ENCODE measurements around the gene NPAS2.

NPAS2 gene

GRCh38 chr2:100997509-100998234, 177.7 kb downstream of the NPAS2 start:
- DNase-seq = no peak

DNA sequence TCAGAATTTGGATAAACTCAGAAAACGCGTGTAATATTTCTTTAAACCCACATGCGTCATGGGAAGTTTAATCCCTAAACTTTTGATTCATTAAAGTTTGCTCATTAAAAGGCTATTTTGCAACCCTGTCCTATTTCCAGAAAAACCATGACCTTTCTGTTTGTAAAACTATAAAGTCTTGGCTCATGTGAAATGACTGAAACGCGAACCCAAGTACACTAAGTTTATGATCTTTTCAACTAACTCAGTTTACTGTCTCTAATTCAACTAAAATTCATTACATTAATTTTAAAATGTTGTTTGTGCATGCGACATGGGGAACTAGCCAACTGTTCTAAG, 178.3 kb downstream of the NPAS2 start:
- no peak for DNase-seq

DNA sequence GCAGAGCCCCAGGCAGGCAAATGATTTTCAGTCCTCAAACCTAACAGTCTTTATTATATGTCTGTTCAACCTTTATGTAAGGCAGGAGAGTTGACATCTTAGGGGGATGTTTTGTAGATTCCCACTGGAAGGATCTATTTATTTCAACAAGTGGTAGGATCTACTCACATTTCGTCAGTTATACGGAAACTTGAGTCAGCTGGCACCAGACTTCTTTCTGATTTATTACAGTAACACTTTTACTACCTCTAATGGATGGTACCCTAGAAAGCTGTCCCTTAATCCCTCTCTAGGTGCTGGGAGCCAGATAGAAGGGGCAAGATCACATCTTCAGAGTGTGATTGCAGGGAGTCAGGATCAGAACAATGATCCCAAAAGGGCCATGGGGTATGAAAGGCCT, 180.1 kb downstream of the NPAS2 start:
- no peak for DNase-seq

DNA sequence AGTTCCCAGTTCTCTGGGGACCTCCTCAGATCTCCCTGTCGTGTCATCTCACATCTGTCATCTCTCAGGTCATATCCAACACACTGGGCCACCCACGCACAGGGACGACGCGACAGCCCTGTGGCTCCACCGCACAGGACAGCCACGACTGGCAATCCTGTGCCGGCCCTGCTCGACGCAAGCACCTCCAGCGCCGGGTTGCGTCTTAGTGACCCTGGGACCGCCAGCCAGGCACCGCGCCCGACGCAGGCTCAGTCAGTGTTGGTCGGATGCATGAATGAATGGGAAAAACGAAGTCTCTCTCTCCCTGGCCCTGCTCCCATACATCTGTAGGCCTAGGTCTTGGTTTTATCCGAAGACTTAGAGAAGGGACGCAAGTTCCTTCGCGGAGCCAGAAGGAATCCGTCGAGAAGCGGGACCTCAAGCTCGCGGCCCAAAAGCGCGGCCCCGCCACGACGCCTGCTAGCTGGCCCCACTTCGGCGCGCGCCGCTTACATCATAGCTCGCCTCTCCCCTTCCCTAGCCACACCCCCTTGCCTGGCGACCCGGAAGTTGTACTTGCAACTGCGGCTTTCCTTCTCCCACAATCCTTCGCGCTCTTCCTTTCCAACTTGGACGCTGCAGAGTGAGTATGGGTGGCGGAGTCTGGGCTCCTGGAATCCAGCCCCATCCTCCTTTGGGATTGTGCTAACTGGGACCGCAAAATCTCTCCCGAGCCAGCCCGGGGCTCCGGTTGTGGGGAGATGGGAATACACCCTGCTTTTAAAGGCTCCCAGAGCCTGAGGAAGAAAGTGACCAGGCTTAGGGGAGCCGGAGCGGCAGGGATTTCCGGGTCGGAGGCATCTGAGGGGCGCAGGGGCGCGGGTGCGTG, 182.0 kb downstream of the NPAS2 start, which contains the start of gene RPL31:
Gene RPL31 (plus strand): TSS at position 599 of the 871 bp plus-strand sequence. CDS start 413 bp downstream, outside the sequence.
- peak; percentile 96 to 97 for DNase-seq

GRCh38 chr2:101002562-101003277, 182.8 kb downstream of the NPAS2 start:
- no peak for DNase-seq

GRCh38 chr2:101003278-101003775, 183.4 kb downstream of the NPAS2 start:
- no peak for DNase-seq

DNA sequence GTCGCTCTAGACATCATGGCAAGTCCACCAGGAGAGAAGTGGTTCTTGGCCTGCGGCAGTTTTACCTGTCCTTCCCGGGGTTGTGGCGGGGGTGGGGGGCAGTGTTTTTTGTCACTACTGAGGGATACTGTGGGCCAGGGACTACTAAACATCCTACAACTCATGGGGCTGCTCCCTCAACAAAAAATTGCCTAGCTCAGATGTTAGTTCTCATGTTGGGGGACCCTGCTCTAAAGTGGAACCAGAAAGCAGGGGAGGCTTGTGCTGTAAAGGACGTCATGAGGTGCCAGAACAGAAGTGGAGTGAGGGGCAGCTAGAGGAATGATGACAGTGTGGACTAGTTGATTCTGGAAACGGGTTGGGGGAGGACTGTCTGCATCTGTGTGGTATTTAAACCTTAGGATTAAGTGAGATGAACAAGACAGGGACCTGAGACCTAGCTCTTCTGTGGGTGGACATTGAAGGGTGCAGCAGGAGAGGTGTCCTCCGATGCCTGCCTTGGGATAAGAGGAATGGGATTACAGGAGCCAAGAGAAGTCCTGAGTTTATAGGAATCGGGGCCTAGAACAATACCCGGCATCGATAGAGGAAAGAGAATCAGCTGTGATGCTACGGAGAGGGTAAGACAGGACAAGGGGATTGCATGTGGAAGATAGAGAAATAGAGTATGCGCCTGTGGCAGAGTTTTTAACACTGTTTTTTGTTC, 184.8 kb downstream of the NPAS2 start:
- no peak for DNase-seq

DNA sequence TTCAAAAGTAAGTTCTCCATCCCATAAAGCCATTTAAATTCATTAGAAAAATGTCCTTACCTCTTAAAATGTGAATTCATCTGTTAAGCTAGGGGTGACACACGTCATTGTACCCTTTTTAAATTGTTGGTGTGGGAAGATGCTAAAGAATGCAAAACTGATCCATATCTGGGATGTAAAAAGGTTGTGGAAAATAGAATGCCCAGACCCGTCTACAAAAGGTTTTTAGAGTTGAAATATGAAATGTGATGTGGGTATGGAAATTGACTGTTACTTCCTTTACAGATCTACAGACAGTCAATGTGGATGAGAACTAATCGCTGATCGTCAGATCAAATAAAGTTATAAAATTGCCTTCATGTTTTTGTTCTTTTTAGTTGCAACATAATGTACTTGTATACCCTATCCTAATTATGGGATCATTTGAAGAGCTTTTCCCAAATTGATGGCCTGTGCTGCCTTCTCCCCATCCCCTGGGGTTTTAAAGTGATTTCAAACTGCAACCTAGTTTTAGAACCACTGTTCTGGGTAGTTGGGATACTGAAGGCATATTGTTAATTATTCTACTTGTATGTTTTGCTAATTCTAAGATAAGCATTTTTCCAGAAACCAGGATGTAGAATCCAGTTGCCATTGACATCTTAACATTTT, 186.3 kb downstream of the NPAS2 start:
- DNase-seq = no peak

DNA sequence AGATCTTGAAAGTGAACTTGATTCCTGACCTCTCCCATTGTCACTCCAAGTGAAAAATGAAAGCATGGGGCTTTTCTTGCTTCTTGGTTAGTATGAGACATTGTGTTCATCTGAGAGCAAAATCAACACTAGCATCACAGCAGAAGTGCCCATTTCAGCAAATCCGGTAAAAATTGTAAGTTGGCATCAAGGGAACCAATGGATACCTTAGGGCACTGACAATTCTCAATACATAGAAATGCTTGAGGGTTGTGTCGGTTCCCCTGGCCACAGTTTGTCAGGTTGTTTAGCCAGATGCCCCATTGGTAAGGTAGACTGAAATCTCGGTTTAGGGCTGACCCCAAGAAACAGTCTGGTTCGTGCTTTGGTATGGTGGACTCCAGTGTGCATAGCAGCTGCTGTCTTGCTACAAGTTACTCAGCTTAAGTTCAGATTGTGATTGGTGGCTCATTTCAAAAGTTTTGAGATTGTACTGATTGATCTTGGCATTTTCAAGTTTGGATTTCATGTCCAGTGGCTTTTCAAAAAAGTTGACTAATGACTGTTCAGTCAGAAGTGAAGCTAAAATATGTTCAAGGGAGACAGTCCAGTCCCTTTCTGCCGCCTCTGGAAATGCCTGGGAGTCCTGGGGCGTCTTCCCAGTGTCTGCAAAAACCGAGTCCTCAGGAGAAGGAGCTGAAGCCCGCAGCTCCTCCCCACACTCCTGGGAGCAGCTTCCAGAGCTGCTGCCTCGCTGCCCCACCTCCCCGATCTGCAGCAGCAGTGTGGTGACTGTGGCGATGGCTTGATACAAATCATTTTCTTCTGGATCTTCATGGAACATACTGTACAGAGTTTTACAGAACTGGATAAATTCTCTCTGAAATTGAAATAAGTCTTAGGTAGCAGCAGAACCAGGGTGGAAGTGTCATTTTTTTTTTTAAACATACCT, 187.7 kb downstream of the NPAS2 start:
- DNase-seq = no peak

DNA sequence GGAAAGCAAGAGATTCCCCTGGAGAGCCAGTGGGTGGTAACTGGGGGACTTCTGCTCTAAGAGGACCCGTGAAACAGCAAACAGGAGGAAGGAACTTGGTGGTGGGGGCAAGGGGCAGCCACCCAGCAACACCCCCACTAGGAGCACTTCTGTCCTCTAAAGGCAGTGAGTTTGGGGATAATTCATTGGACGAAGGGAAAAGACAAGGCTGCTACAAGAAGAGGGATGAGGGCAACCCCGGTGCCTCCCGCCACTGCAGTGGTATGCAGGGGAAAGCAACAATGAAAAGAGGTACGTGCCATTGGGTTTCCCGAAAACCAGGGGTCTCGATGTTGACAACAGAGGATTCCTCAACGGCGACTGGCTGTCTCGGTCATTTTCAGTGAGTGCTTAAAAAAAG, 191.2 kb downstream of the NPAS2 start:
- no peak for DNase-seq

- no peak for DNase-seq
Observed at GRCh38 chr2:101012054-101012705, 192.2 kb downstream of the NPAS2 start.

DNA sequence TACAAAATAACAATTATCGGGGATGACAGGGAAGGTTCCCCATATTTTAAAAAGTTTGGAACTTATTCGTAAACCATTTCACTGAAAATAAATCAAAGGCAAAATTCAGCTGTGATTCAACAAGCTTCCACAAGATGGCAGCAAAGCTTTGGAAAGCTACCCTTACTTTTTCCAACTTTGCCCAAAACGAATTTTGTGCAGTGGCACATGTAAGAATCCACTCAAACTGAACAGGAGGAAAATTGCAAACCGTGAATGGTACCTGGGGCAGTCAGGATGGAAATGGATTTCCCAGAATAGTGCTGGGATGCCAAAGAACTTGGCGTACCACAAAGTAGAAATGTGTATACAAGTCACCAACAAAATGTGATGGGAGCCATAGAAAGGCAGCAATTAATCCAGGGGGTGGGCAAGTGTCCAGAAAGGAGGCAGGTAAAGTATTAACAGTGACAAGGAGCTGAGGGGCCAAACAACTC, 192.8 kb downstream of the NPAS2 start:
- DNase-seq = peak; percentile 31 to 63

DNA sequence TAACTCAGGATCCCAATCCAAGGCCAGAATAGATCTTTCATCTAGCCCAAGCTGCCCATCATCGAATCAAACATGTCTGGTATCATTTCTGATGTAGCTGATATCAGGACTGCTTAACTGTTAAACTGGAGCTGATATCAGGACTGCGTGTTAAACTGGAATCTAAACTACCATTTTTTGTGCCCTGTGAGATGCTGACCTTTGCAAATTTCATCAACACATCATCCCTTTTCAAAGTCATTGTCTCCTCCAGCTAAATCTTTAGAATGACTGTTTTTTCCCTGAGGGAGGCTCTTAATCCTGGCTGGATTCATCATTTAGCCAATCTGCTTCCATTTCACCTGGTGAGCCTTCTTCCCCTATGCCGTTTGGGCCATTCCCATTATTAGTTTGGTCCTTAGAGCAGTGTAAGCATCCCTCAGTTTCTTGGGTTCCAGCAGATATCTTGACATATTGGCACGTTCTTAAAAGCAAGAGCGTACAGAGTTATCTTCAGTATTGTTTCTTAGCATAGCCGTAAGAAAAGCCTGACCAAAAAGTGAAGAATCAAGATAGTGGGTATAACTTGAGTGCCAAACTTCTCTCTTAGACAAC, 194.4 kb downstream of the NPAS2 start:
- no peak for DNase-seq

- DNase-seq = no peak
Observed at GRCh38 chr2:101017371-101017770, 197.4 kb downstream of the NPAS2 start.

- no peak for DNase-seq
Observed at GRCh38 chr2:101018934-101019333, 199.0 kb downstream of the NPAS2 start.

DNA sequence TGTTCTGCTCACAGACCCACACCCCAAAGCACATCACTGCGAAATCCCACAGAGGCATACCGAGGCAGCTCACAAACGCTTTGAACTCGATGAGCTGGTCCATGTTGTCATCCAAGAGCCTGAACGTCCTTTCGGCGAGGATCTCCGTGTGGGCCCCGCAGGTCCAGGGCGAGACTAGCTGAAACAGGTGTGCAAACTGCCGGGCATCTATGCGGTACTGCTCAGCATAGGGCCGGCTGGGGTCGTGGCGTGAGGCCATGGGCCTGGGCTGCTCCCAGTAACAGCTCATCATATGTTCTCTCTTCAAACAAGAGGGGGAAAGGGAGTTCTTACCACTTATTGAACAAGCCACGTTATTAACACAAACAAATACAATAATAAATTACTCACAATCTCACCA, 202.3 kb downstream of the NPAS2 start:
- no peak for DNase-seq

DNA sequence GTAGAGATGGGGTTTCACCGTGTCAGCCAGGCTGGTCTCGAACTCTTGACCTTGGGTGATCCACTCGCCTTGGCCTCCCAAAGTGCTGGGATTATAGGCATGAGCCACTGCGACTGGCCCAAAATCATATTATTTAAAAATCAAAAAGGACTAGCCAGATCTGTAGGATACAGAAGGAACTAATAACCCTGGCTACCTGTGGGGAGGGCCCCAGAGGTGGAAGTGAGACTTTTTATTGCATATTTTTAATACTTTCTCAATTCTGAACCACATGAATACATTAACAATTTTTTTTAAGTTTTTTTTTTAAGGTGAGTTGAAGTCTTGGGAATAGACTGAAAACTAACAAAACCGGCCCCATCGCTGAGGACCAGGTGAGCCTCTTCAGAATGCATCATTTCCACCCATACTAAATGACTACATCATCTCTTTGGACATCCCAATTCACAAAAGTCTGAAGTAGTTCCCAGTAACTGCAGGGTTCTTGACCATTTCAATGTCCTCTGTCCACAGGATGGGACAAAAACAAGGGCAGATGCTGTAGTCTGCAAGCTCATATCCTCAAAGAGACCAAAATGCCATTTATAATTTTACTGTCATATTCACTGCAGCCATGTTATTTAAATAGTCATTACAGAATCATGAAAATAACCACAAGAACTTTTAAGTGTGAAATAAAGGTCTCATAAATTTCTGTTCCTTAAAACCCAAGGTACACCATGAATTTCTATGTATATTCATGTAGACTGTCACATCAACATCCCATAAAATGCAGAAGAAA, 203.6 kb downstream of the NPAS2 start:
- DNase-seq = no peak

DNA sequence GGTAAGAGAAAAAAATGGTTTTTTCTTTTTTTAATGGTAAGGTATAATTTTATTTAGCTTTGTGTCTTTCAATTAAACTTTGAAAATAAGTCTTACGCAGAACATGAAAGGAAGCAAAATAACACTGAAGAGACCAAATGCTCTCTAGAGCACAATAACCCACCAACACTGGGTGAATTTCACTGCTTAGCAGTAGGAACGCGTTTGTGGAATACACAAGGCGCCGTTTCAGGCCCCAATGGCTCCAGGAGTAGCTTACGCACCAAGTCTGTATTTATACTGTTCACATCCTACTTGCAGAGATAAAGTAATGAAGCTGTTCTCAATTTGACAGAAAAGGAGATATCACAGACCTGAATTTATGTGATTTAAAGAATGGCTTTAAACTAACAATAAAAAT, 205.6 kb downstream of the NPAS2 start:
- no peak for DNase-seq

DNA sequence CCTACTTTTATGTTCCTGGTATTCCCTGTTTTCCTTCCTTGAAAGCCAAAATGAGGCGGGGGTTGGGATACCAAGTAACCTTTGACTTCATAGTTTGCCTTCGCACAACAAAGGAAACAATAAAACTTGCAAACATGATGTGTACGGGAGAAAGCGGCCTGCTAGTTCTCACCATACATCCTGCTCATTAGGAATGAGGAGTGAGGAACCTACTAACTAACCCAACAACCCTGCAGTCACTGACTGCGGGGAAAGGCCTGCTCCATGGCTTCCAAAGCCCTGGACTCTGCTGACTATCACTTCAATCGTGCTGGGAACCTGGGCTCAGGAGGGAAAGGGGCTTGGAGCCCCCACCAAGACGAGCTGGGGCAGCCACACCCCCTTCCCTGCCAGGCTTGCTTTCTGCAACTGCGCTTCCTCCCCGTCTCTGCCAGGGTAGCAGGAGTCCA, 206.3 kb downstream of the NPAS2 start:
- DNase-seq = no peak

Data from CD4-positive, alpha-beta T cell treated with Interferon alpha-2 for 1 hour (primary cell).